Fibroblast of skin of left biceps (primary cell): ENCODE data around the gene ZNF341.

Experiments
- DNase-seq, 2 experiments: peaks; one replicate each; pipeline ENCODE4 v3.0.0-alpha.2; 2013; ENCODE audit warnings: low read depth in 2 of 2

Gene ZNF341

DNA sequence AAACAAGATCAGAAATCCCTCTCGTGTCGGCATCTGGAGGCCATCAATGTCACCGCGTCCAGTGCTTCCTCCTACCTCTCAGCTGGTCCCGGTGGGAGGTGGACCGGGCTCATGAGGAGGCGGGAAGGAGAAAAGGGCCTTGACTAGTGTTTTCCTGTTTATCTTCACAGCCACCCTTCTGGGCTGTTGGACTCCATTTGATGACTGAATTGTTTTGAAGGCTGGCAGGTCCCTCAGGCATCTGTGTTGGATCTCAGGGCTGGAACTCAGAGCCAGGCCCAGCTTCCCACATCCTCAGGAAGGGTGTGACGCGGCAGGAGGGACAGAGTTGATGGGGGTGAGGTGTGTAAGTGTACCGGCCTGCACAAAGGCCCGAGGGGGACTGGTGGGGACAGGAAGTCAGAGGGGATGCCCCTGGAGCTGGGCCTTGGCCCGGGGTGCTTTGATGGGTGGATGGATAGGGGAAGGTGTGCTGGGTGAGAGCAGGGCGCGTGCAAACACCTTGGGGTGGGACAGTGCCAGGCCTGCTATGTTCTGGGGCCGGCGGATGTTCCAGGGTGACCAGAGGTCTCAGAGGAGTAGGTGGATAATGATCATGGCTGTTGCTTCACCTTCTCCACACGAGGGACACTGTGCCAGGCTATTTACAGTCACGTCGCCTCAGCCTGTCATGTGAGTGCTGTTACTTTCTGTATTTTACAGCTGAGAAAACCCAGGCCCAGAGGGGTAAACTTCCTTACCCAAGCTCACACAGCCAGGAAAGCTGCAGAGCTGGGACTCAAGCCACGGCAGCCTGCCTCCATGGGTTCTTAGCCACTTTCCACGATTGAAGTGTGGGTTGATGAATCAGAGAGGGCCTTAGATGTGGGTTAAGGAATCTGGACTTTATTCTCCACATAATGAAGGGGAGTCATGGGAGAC lies 61.5 kb downstream of the ZNF341 start:
- no peak for DNase-seq

GRCh38 chr20:33796263-33796906 lies 64.6 kb downstream of the ZNF341 start:
- DNase-seq: no peak

- DNase-seq: no peak
Observed at GRCh38 chr20:33796907-33797544, 65.2 kb downstream of the ZNF341 start.

GRCh38 chr20:33798444-33798843 lies 66.6 kb downstream of the ZNF341 start:
- DNase-seq: no peak

GRCh38 chr20:33803921-33804337 lies 72.1 kb downstream of the ZNF341 start:
- peak; percentile 42 to 44 for DNase-seq

DNA sequence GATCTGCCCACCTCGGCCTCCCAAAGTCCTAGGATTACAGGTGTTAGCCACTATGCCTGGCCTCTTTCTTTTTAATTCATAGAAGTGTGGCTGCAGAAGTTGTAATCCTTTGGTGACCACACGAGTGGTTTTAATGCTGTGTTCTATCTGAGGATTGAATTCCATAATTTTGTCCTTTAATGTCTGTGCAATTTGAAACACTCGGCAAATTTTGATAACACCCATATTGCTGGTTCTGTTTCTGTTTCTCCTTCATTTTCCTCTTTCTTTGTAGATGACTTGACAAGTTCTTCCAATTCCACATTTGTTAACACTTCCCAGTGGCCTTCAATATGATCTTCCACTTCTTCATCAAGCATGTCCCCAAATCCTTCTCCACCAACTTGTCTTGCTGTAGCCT lies 76.6 kb downstream of the ZNF341 start:
- no peak for DNase-seq

DNA sequence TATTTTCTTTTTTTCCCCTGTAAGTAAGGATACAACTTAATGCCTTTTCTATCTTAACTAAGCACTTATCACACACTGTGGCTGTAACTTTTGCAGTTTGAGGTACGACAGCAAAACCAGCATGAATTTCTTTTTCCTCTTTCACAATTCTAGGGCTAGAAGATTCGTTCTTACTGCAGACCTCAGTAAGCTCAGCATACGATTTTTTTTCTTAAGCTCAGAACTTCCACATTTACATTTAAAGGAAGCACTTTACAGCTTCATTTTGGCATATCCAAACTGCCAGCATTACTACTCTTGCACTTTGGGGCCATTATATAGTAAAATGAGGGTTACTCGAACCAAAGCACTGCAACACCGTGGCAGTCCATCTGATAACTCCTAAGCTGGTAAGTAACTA lies 78.5 kb downstream of the ZNF341 start:
- no peak for DNase-seq

DNA sequence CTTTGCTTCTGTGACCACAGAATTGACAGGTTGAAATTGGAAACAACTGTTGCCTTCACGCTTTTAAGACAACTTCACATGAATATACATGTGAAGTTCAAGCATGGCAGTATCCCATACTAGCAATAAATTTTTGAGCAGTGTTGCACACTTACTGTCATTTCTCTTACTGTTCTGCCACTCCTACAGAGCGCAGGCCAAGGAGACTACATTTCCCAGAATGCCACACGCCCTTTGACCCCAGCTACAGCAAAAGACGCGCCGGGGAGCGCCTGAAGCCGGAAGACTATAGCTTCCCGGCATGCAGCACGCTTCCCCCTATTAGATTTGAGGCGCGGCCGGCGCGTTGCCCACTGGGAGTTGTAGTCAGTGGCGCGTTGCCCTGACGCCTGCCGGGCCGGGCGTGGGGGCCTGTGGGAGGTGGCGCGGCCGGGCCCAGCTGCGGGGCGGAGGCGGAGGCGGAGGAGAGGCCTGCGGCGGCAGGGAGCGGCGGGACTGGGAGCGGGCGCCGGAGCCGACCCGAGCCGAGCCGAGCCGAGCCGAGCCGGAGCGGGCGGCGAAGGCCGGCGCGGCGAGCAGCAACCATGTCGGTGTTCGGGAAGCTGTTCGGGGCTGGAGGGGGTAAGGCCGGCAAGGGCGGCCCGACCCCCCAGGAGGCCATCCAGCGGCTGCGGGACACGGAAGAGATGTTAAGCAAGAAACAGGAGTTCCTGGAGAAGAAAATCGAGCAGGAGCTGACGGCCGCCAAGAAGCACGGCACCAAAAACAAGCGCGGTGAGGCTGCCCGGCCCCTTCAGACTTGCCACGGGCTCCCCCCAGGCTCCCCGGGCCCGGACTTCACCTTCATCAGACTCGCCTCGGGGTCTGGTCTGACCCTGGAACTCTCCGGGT lies 79.3 kb downstream of the ZNF341 start, which contains the start of gene CHMP4B:
CHMP4B (plus strand) TSS at position 464 of the 891 bp plus-strand sequence; CDS start at position 585, 121 bp downstream.
- peak; percentile 95 to 97 for DNase-seq

- no peak for DNase-seq
Observed at GRCh38 chr20:33811776-33812151, 80.0 kb downstream of the ZNF341 start.

- DNase-seq: no peak
Observed at GRCh38 chr20:33812152-33812849, 80.5 kb downstream of the ZNF341 start.

GRCh38 chr20:33812908-33813462 lies 81.2 kb downstream of the ZNF341 start:
- DNase-seq: no peak

GRCh38 chr20:33814238-33814712 lies 82.5 kb downstream of the ZNF341 start:
- no peak for DNase-seq

- DNase-seq: no peak
Observed at GRCh38 chr20:33815671-33816070, 83.9 kb downstream of the ZNF341 start.

DNA sequence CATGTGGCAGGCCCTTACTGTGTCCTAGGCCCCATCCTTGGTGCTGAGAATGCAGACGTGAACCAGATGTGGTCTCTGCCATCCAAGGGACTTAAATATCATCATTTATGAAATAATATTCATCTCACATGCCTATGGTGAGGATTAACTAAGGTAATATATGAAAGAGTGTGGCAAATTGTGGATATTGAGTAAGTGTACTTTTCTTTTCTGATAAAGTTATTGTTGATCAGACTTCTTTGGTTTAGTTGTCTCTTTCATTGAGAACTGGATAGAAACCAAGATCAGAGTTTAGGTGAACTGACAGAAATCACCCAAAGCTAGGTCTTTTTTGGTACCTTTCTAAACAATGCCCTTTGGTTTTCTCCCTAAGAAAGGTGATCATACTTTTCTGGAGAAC lies 84.4 kb downstream of the ZNF341 start:
- DNase-seq: no peak

DNA sequence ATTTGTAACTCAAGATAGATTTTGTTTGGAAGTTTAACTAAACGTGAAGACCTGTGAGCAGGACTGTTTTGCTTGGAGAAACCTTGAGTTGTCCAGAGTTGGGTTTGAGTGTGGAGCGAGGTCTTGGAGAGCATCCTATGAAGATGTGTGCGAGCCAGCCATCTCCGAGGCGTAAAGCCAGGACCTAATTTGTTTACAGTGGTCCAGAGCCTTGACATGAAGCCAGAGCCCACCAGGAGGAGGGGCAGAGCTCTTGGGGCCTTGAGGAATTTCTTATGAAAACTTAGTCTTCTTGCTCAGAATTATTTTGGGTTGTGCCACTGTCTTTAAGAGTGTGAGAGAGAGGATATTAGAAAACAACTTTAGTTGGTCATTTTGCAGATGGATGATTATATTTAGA lies 85.6 kb downstream of the ZNF341 start:
- DNase-seq: no peak

DNA sequence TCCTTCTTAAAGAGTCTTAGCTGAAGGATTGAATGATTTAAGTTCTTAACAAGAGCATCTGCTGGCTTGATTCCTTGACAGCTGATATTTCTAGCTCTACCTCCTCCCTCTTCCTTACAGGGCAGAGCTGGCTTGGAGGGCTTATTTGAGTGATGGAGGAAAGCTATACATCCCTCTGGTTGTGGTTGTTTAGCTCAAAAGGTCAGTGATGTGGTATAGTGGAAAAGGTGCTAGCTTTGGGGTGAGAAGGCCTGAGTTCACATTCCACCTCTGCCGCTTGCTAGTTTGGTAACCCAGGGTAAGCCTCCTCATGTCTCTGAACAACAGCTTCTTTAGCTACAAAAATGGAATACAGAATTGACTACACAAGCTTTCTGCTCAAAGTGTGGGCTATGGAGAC lies 87.7 kb downstream of the ZNF341 start:
- DNase-seq: no peak

DNA sequence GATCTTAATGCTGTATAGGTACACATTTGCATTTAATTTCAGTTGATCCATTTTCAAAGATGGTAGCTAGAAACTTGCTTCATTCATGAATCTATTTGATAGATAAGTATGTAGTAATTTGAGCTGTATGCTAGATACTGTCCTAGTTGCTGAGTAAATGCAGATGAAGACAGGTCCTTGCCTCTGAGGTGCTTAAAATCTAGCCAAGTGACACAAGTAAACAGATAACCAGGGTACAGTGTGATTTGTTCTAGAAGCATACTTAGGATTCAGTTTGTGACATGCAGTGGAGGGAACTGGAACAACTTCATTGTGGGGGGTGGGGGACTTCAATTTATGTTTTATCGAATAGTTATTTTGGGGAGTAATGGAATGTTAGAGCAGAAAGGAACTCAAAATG lies 88.6 kb downstream of the ZNF341 start:
- no peak for DNase-seq

GRCh38 chr20:33821270-33821836 lies 89.6 kb downstream of the ZNF341 start:
- no peak for DNase-seq

DNA sequence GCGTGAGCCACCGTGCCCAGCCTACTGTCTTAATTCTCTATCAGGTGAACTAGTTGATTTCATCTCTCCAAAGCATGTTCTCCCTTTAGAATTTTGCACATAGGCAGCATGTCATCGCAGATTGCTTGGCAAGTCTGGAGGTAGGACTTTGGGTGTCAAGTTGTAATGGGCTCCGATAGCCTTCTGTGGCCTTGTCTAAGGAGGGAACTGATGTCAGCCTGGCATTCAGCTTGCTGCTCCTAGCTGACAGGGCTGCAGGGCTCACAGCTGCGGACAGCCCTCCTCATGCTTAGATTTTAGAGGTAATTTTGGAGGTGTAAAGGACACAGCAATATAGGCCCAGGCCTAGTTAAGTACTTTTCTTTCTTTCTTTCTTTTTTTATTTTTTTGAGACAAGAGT lies 90.6 kb downstream of the ZNF341 start:
- DNase-seq: no peak

DNA sequence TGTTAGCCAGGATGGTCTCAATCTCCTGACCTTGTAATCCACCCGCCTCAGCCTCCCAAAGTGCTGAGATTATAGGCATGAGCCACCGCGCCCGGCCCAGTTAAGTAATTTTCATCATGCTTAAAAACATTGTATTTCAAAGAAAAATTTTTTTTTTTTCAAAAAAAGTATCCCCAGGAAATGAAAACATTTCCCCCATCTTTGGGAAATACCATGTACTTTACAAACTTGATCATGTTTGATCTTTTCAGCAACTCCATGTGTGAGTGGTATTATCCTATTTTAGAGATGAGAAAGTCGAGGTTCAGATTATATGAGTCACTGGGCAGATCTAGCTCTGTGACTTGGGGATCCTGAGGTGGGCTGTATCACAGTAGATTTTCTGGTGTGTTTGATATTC lies 91.2 kb downstream of the ZNF341 start:
- DNase-seq: no peak
